Lower lobe of right lung (tissue), 2 donors: ENCODE measurements around the gene CRYGB. TPM values are rescaled to one million over a fixed set of nuclear protein-coding genes. Genes with fewer than 3 reads are reported as not detected.

Source experiments
- ATAC-seq, 2 donors: fragments of 200-7000 bp; cut with Tn5 transposase; one replicate each; pipeline ENCODE4 v1.9.1; 2020 to 2022; ENCODE audit warnings: mild to moderate bottlenecking in 2 of 2, moderate library complexity in 2 of 2
- DNase-seq: peaks from one replicate; pipeline ENCODE4 v3.0.0-alpha.2; 2020
- H3K27ac ChIP-seq: fragments of 200-600 bp; one replicate; pipeline ENCODE4 v1.8.0; 2022
- H3K27me3 ChIP-seq: fragments of 200-600 bp; one replicate; pipeline ENCODE4 v1.8.0; 2022; ENCODE audit warnings: low read depth
- H3K36me3 ChIP-seq: fragments of 200-600 bp; one replicate; pipeline ENCODE4 v1.8.0; 2022; ENCODE audit warnings: mild to moderate bottlenecking
- H3K4me1 ChIP-seq: fragments of 200-600 bp; one replicate; pipeline ENCODE4 v1.8.0; 2022
- H3K4me3 ChIP-seq: fragments of 200-600 bp; one replicate; pipeline ENCODE4 v1.8.0; 2022; ENCODE audit warnings: mild to moderate bottlenecking
- H3K9me3 ChIP-seq: fragments of 200-600 bp; one replicate; pipeline ENCODE4 v1.8.0; 2022
- CTCF ChIP-seq: fragments of 200-600 bp; IDR thresholded peaks from one replicate; pipeline ENCODE4 v1.8.0; 2022; ENCODE audit warnings: antibody characterized with exemption, mild to moderate bottlenecking
- intact Hi-C: fragments of 100-400 bp; cut with DNase I; formaldehyde crosslinking; loops from one replicate; pipeline ENCODE4 v1.11.0; 2022
- total RNA-seq: library from RNA; stranded (reverse); fragmentation: NEBNext Ultra II Directional; extraction: Animal tissue kit (Norgen Biotek cat#: 25700); gene quantifications from one replicate; pipeline ENCODE4 v1.2.1, GENCODE V29; 2021
- donor health status: DM: no; HTN: yes; CAD: no; lungs with severe emphysema.

Gene CRYGB
- total RNA-seq, 1 donor from 2014 or later, result not detected

- no peak for TF ChIP-seq CTCF
- intact Hi-C loops, result no loop called here
- ATAC-seq, result no peak
These were observed 4.1 kb upstream of the CRYGB start for GRCh38 chr2:208150094-208150493.

GRCh38 chr2:208148803-208149202 is 2.8 kb upstream of the CRYGB start:
- Histone ChIP-seq H3K36me3 (no peaks in the 10 kb centered on the region), H3K4me3 (no peak overlapping the region), H3K27me3 (no peaks in the 10 kb centered on the region), H3K27ac (no peak overlapping the region), H3K4me1 (no peaks in the 10 kb centered on the region), H3K9me3 (peaks cover 3% of the 10 kb centered on the region)
- no peak for DNase-seq
- intact Hi-C loops, result no loop called here
- no peak for ATAC-seq
- TF ChIP-seq CTCF, result no peak

More at GRCh38 chr2:208150094-208150493, 4.1 kb upstream of the CRYGB start:
- H3K27ac ChIP-seq, result no peak overlapping the region
- peaks cover 3% of the 10 kb centered on the region for H3K9me3 ChIP-seq
- H3K36me3 ChIP-seq, result no peaks in the 10 kb centered on the region
- DNase-seq, result no peak
- no peak overlapping the region for H3K4me3 ChIP-seq
- H3K27me3 ChIP-seq, result no peaks in the 10 kb centered on the region
- H3K4me1 ChIP-seq, result no peaks in the 10 kb centered on the region

- TF ChIP-seq CTCF, result no peak
- intact Hi-C loops, result no loop called here
- no peak for ATAC-seq
- H3K27ac ChIP-seq, result no peak overlapping the region
- DNase-seq, result no peak
- no peaks in the 10 kb centered on the region for H3K36me3 ChIP-seq
- no peaks in the 10 kb centered on the region for H3K4me1 ChIP-seq
- no peak overlapping the region for H3K4me3 ChIP-seq
- H3K27me3 ChIP-seq, result no peaks in the 10 kb centered on the region
- H3K9me3 ChIP-seq, result peaks cover 3% of the 10 kb centered on the region
These were observed 1.8 kb upstream of the CRYGB start for GRCh38 chr2:208147759-208148158.

GRCh38 chr2:208147008-208147407 is 1.1 kb upstream of the CRYGB start:
- Histone ChIP-seq H3K9me3 (peaks cover 3% of the 10 kb centered on the region), H3K27me3 (no peaks in the 10 kb centered on the region), H3K4me3 (no peak overlapping the region), H3K4me1 (no peaks in the 10 kb centered on the region), H3K27ac (no peak overlapping the region), H3K36me3 (no peaks in the 10 kb centered on the region)
- ATAC-seq, result no peak
- TF ChIP-seq CTCF, result no peak
- intact Hi-C loops, result no loop called here
- DNase-seq, result no peak

- Histone ChIP-seq H3K9me3 (no peaks in the 10 kb centered on the region), H3K36me3 (no peaks in the 10 kb centered on the region), H3K4me1 (no peaks in the 10 kb centered on the region), H3K27ac (no peak overlapping the region), H3K27me3 (no peaks in the 10 kb centered on the region), H3K4me3 (no peak overlapping the region)
- ATAC-seq, result no peak
- intact Hi-C loops, result no loop called here
- no peak for DNase-seq
- TF ChIP-seq CTCF, result no peak
These were observed 2.8 kb downstream of the CRYGB start for GRCh38 chr2:208142925-208143799.
